ENCODE measurements around the gene HMGCL.

HMGCL gene

GRCh38 chr1:23752909-23753308, 72.3 kb downstream of the HMGCL start:
- intact Hi-C loops (cut with DNase I): no loop called here
- DNase-seq: no peak

Data from head of caudate nucleus (tissue), 42 donors.